WTC11 (cell line): ENCODE data around the gene NEU2. TPM values are rescaled to one million over a fixed set of nuclear protein-coding genes. Genes with fewer than 3 reads are reported as not detected.

Source experiments
- ATAC-seq: fragments of 200-7000 bp; cut with Tn5 transposase; 2 replicates; pipeline ENCODE4 v1.10.0; 2021; ENCODE audit warnings: mild to moderate bottlenecking, moderate library complexity
- CTCF ChIA-PET: fragments of 300-600 bp; sonication (Branson Sonifier 250); formaldehyde crosslinking; loops from one replicate; lab custom pipeline; 2021; ENCODE audit warnings: antibody characterized with exemption; lab: Charles Lee
- POLR2A ChIA-PET: fragments of 350-600 bp; sonication (Branson Sonifier 250); formaldehyde crosslinking; loops from one replicate; lab custom pipeline; 2021; ENCODE audit warnings: antibody characterized with exemption; lab: Charles Lee
- DNase-seq: peaks from one replicate; pipeline ENCODE4 v3.0.0; 2021; ENCODE audit warnings: low spot score
- H3K27ac Mint-ChIP-seq: 2 replicates; pipeline ENCODE4 v1.8.0; 2021; ENCODE audit warnings: mixed read lengths
- H3K27me3 Mint-ChIP-seq: 2 replicates; pipeline ENCODE4 v1.8.0; 2021; ENCODE audit warnings: low read depth, mild to moderate bottlenecking, moderate library complexity, mixed read lengths
- H3K36me3 Mint-ChIP-seq: 2 replicates; pipeline ENCODE4 v1.8.0; 2021; ENCODE audit warnings: mixed read lengths
- H3K4me1 Mint-ChIP-seq: 2 replicates; pipeline ENCODE4 v1.8.0; 2022; ENCODE audit warnings: mixed read lengths
- H3K4me3 Mint-ChIP-seq: 2 replicates; pipeline ENCODE4 v1.8.0; 2021; ENCODE audit warnings: mild to moderate bottlenecking, moderate library complexity, mixed read lengths
- H3K9me3 Mint-ChIP-seq: 2 replicates; pipeline ENCODE4 v1.8.0; 2021; ENCODE audit warnings: mixed read lengths
- ESRRA ChIP-seq: sonication (generic); formaldehyde crosslinking; IDR thresholded peaks from 2 replicates; pipeline ENCODE4 v1.8.1; 2022; ENCODE audit warnings: mild to moderate bottlenecking, missing genetic modification reagents, borderline replicate concordance
- GABPB1 ChIP-seq: sonication (generic); formaldehyde crosslinking; IDR thresholded peaks from 2 replicates; pipeline ENCODE4 v1.8.1; 2023; ENCODE audit warnings: mild to moderate bottlenecking, missing genetic modification reagents
- MYBL2 ChIP-seq: sonication (generic); formaldehyde crosslinking; IDR thresholded peaks from 2 replicates; pipeline ENCODE4 v1.8.1; 2023; ENCODE audit warnings: mild to moderate bottlenecking, moderate library complexity, missing genetic modification reagents
- NFATC4 ChIP-seq: fragments of 250-450 bp; sonication (Bioruptor Pico); IDR thresholded peaks from 2 replicates; pipeline ENCODE4 v1.9.0; 2021; ENCODE audit warnings: mild to moderate bottlenecking
- NR1H2 ChIP-seq: sonication (generic); formaldehyde crosslinking; IDR thresholded peaks from 2 replicates; pipeline ENCODE4 v1.9.0; 2021; ENCODE audit warnings: mild to moderate bottlenecking, moderate library complexity, missing genetic modification reagents
- NR2C2 ChIP-seq: sonication (generic); formaldehyde crosslinking; IDR thresholded peaks from 2 replicates; pipeline ENCODE4 v1.8.0; 2022; ENCODE audit warnings: mild to moderate bottlenecking, missing genetic modification reagents
- RELA ChIP-seq: sonication (generic); formaldehyde crosslinking; IDR thresholded peaks from 2 replicates; pipeline ENCODE4 v1.8.1; 2022; ENCODE audit warnings: missing genetic modification reagents, mild to moderate bottlenecking, borderline replicate concordance
- SMAD4 ChIP-seq: sonication (generic); formaldehyde crosslinking; IDR thresholded peaks from 2 replicates; pipeline ENCODE4 v1.8.0; 2022; ENCODE audit warnings: mild to moderate bottlenecking, missing genetic modification reagents
- SOX15 ChIP-seq: fragments of 250-450 bp; sonication (Bioruptor Pico); IDR thresholded peaks from 2 replicates; pipeline ENCODE4 v1.9.0; 2021; ENCODE audit warnings: mild to moderate bottlenecking
- TCF7 ChIP-seq: sonication (generic); formaldehyde crosslinking; IDR thresholded peaks from 2 replicates; pipeline ENCODE4 v1.8.0; 2022; ENCODE audit warnings: mild to moderate bottlenecking, low read depth, missing genetic modification reagents, moderate library complexity
- TEAD1 ChIP-seq: sonication (generic); formaldehyde crosslinking; IDR thresholded peaks from 2 replicates; pipeline ENCODE4 v1.8.0; 2022; ENCODE audit warnings: mild to moderate bottlenecking, missing genetic modification reagents
- TEAD4 ChIP-seq: sonication (generic); formaldehyde crosslinking; IDR thresholded peaks from 2 replicates; pipeline ENCODE4 v1.8.0; 2022; ENCODE audit warnings: mild to moderate bottlenecking, missing genetic modification reagents
- TP53 ChIP-seq: sonication (generic); formaldehyde crosslinking; IDR thresholded peaks from 2 replicates; pipeline ENCODE4 v1.8.1; 2023; ENCODE audit warnings: mild to moderate bottlenecking, missing genetic modification reagents
- total RNA-seq: library from RNA; stranded (reverse); gene quantifications from 3 replicates; pipeline ENCODE4 v1.2.3, GENCODE V29; 2021
- TF ChIP-seq, protein P1 (sequence below): sonication (generic); formaldehyde crosslinking; IDR thresholded peaks from 2 replicates; pipeline ENCODE4 v1.8.1; 2022; ENCODE audit warnings: mild to moderate bottlenecking, moderate library complexity, missing genetic modification reagents
- TF ChIP-seq, protein P2 (sequence below): sonication (generic); formaldehyde crosslinking; IDR thresholded peaks from 2 replicates; pipeline ENCODE4 v1.8.1; 2022; ENCODE audit warnings: low read depth, mild to moderate bottlenecking, moderate library complexity, missing genetic modification reagents, borderline replicate concordance
- TF ChIP-seq, protein P3 (sequence below): sonication (generic); formaldehyde crosslinking; IDR thresholded peaks from 2 replicates; pipeline ENCODE4 v1.8.0; 2023; ENCODE audit warnings: mild to moderate bottlenecking, missing genetic modification reagents
- TF ChIP-seq, protein P4 (sequence below): fragments of 250-450 bp; sonication (Bioruptor Pico); IDR thresholded peaks from 2 replicates; pipeline ENCODE4 v1.9.0; 2021; ENCODE audit warnings: mild to moderate bottlenecking
- TF ChIP-seq, protein P5 (sequence below): sonication (generic); formaldehyde crosslinking; IDR thresholded peaks from 2 replicates; pipeline ENCODE4 v1.8.0; 2022; ENCODE audit warnings: mild to moderate bottlenecking, missing genetic modification reagents
- TF ChIP-seq, protein P6 (sequence below): sonication (generic); formaldehyde crosslinking; IDR thresholded peaks from 2 replicates; pipeline ENCODE4 v1.8.1; 2023; ENCODE audit warnings: mild to moderate bottlenecking, missing genetic modification reagents, moderate library complexity
- TF ChIP-seq, protein P7 (sequence below): sonication (generic); formaldehyde crosslinking; IDR thresholded peaks from 2 replicates; pipeline ENCODE4 v1.8.1; 2023; ENCODE audit warnings: mild to moderate bottlenecking, missing genetic modification reagents

Gene NEU2
- total RNA-seq, 1 experiment from 2014 or later: not detected

DNA sequence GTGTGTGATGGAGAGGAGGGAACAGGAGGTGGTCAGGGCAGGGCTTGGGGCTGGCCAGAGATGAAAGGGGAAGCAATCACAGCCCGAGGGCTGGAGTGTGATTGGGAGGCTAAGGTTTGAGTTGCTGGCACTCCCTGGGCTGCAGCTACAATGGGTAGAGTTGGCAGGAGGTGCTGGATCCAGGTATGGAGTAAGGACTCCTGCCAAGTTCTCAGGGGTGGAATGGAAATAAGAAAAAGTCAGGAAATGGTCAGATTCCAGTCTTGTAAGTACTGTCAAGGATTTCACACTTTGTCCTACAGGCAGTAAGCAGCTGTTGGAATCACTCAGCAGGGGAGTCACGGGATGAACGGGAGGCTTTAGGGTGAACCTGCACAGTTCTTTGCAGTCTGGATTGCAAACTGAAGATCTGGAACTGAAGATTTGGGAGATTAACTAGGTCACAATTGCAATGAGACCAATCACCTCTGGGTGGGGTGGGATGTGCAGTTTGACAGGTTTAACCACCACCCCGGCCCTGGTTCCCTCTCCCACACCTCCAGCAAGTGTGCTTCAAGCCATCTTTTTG, 16.8 kb downstream of the NEU2 start:
- Mint-ChIP-seq H3K4me3 (no peak overlapping the region), H3K27me3 (peaks cover 3% of the 10 kb centered on the region)
- CTCF ChIA-PET: interaction anchor here (1.1 to 3.3 kb wide), 2 partner anchors 18 to 21 kb away, joined by 4 to 16 read pairs; no protein-coding TSS in a partner anchor

More for the DNA sequence above, 16.8 kb downstream of the NEU2 start:
- ATAC-seq: no peak
- H3K9me3 Mint-ChIP-seq: no peaks in the 10 kb centered on the region
- no peaks in the 10 kb centered on the region for H3K36me3 Mint-ChIP-seq
- no peak overlapping the region for H3K27ac Mint-ChIP-seq
- H3K4me1 Mint-ChIP-seq: peaks cover 64% of the 10 kb centered on the region
- POLR2A ChIA-PET: no interaction called here
- TF ChIP-seq, protein P1, sequence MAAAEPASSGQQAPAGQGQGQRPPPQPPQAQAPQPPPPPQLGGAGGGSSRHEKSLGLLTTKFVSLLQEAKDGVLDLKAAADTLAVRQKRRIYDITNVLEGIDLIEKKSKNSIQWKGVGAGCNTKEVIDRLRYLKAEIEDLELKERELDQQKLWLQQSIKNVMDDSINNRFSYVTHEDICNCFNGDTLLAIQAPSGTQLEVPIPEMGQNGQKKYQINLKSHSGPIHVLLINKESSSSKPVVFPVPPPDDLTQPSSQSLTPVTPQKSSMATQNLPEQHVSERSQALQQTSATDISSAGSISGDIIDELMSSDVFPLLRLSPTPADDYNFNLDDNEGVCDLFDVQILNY (CRISPR knock-in tag): no peak
- TF ChIP-seq, protein P2, sequence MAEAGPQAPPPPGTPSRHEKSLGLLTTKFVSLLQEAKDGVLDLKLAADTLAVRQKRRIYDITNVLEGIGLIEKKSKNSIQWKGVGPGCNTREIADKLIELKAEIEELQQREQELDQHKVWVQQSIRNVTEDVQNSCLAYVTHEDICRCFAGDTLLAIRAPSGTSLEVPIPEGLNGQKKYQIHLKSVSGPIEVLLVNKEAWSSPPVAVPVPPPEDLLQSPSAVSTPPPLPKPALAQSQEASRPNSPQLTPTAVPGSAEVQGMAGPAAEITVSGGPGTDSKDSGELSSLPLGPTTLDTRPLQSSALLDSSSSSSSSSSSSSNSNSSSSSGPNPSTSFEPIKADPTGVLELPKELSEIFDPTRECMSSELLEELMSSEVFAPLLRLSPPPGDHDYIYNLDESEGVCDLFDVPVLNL (CRISPR knock-in tag): no peak
- TF ChIP-seq SOX15 (CRISPR knock-in tag): no peak
- TF ChIP-seq SMAD4: no peak
- no peak for TF ChIP-seq TCF7 (CRISPR knock-in tag)
- no peak for TF ChIP-seq NR2C2 (CRISPR knock-in tag)
- TF ChIP-seq TEAD4: no peak
- TF ChIP-seq, protein P3, sequence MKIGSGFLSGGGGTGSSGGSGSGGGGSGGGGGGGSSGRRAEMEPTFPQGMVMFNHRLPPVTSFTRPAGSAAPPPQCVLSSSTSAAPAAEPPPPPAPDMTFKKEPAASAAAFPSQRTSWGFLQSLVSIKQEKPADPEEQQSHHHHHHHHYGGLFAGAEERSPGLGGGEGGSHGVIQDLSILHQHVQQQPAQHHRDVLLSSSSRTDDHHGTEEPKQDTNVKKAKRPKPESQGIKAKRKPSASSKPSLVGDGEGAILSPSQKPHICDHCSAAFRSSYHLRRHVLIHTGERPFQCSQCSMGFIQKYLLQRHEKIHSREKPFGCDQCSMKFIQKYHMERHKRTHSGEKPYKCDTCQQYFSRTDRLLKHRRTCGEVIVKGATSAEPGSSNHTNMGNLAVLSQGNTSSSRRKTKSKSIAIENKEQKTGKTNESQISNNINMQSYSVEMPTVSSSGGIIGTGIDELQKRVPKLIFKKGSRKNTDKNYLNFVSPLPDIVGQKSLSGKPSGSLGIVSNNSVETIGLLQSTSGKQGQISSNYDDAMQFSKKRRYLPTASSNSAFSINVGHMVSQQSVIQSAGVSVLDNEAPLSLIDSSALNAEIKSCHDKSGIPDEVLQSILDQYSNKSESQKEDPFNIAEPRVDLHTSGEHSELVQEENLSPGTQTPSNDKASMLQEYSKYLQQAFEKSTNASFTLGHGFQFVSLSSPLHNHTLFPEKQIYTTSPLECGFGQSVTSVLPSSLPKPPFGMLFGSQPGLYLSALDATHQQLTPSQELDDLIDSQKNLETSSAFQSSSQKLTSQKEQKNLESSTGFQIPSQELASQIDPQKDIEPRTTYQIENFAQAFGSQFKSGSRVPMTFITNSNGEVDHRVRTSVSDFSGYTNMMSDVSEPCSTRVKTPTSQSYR (CRISPR knock-in tag): no peak
- TF ChIP-seq, protein P4, sequence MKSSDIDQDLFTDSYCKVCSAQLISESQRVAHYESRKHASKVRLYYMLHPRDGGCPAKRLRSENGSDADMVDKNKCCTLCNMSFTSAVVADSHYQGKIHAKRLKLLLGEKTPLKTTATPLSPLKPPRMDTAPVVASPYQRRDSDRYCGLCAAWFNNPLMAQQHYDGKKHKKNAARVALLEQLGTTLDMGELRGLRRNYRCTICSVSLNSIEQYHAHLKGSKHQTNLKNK (CRISPR knock-in tag): no peak
- TF ChIP-seq, protein P5, sequence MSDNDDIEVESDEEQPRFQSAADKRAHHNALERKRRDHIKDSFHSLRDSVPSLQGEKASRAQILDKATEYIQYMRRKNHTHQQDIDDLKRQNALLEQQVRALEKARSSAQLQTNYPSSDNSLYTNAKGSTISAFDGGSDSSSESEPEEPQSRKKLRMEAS (CRISPR knock-in tag): no peak
- TF ChIP-seq, protein P6, sequence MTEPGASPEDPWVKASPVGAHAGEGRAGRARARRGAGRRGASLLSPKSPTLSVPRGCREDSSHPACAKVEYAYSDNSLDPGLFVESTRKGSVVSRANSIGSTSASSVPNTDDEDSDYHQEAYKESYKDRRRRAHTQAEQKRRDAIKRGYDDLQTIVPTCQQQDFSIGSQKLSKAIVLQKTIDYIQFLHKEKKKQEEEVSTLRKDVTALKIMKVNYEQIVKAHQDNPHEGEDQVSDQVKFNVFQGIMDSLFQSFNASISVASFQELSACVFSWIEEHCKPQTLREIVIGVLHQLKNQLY (CRISPR knock-in tag): no peak
- TF ChIP-seq RELA (CRISPR knock-in tag): no peak
- no peak for TF ChIP-seq TEAD1
- TF ChIP-seq NR1H2 (CRISPR knock-in tag): no peak
- TF ChIP-seq ESRRA: no peak
- no peak for TF ChIP-seq MYBL2 (CRISPR knock-in tag)
- TF ChIP-seq NFATC4 (CRISPR knock-in tag): no peak
- no peak for TF ChIP-seq TP53
- TF ChIP-seq GABPB1 (CRISPR knock-in tag): no peak
- TF ChIP-seq, protein P7, sequence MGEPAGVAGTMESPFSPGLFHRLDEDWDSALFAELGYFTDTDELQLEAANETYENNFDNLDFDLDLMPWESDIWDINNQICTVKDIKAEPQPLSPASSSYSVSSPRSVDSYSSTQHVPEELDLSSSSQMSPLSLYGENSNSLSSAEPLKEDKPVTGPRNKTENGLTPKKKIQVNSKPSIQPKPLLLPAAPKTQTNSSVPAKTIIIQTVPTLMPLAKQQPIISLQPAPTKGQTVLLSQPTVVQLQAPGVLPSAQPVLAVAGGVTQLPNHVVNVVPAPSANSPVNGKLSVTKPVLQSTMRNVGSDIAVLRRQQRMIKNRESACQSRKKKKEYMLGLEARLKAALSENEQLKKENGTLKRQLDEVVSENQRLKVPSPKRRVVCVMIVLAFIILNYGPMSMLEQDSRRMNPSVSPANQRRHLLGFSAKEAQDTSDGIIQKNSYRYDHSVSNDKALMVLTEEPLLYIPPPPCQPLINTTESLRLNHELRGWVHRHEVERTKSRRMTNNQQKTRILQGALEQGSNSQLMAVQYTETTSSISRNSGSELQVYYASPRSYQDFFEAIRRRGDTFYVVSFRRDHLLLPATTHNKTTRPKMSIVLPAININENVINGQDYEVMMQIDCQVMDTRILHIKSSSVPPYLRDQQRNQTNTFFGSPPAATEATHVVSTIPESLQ (CRISPR knock-in tag): no peak
- TF ChIP-seq, all 79 proteins: peak for 0
- DNase-seq: no peak
